GM23338 (cell line): ENCODE measurements around the gene TRABD. TPM values are rescaled to one million over a fixed set of nuclear protein-coding genes. Genes with fewer than 3 reads are reported as not detected.

Experiments used
- ATAC-seq: fragments of 200-7000 bp; cut with Tn5 transposase; 3 replicates; pipeline ENCODE4 v1.9.1; 2020
- DNase-seq: peaks from one replicate; pipeline ENCODE4 v3.0.0-alpha.2; 2015; ENCODE audit warnings: low spot score
- H2AFZ ChIP-seq: fragments of 200-600 bp; sonication (generic); 2 replicates; pipeline ENCODE4 v1.8.0; 2016; ENCODE audit warnings: antibody characterized with exemption, mild to moderate bottlenecking, moderate library complexity
- H3F3A ChIP-seq: fragments of 200-600 bp; sonication (generic); replicated peaks from 2 replicates; pipeline ENCODE4 v1.8.0; 2017; ENCODE audit warnings: antibody characterized with exemption, mixed run types, low read depth
- H3K27ac ChIP-seq: fragments of 200-600 bp; sonication (generic); 2 replicates; pipeline ENCODE4 v1.6.1; 2016; ENCODE audit warnings: low read depth
- H3K27me3 ChIP-seq: fragments of 200-600 bp; sonication (generic); 2 replicates; pipeline ENCODE4 v1.8.0; 2016; ENCODE audit warnings: mild to moderate bottlenecking, mixed run types, moderate library complexity; ENCODE audit not compliant: insufficient read depth
- H3K36me3 ChIP-seq: fragments of 200-600 bp; sonication (generic); 2 replicates; pipeline ENCODE4 v1.8.0; 2016; ENCODE audit warnings: mild to moderate bottlenecking; ENCODE audit not compliant: insufficient read depth
- H3K4me1 ChIP-seq: fragments of 200-600 bp; sonication (generic); 2 replicates; pipeline ENCODE4 v1.8.0; 2016; ENCODE audit warnings: mild to moderate bottlenecking, moderate library complexity; ENCODE audit not compliant: insufficient read depth
- H3K4me2 ChIP-seq: fragments of 200-600 bp; sonication (generic); 2 replicates; pipeline ENCODE4 v1.7.1; 2017; ENCODE audit warnings: mixed run types
- H3K4me3 ChIP-seq: fragments of 200-600 bp; sonication (generic); 2 replicates; pipeline ENCODE4 v1.6.1; 2016; ENCODE audit warnings: mixed run types
- H3K79me2 ChIP-seq: fragments of 200-600 bp; sonication (generic); replicated peaks from 2 replicates; pipeline ENCODE4 v1.8.0; 2017; ENCODE audit warnings: mild to moderate bottlenecking; ENCODE audit not compliant: insufficient read depth
- H3K9me2 ChIP-seq: fragments of 200-600 bp; sonication (generic); 2 replicates; pipeline ENCODE4 v1.8.0; 2017; ENCODE audit not compliant: insufficient read depth
- H4K20me1 ChIP-seq: fragments of 200-600 bp; sonication (generic); replicated peaks from 2 replicates; pipeline ENCODE4 v1.8.0; 2017; ENCODE audit warnings: mild to moderate bottlenecking; ENCODE audit not compliant: insufficient read depth
- H3K27ac Mint-ChIP-seq: 2 replicates; pipeline ENCODE4 v1.8.0; 2020; ENCODE audit warnings: inconsistent platforms, mild to moderate bottlenecking, moderate library complexity, mixed read lengths
- H3K27me3 Mint-ChIP-seq: 3 replicates; pipeline ENCODE4 v1.8.0; 2022; ENCODE audit warnings: low read depth, mild to moderate bottlenecking, moderate library complexity, mixed read lengths, inconsistent platforms; ENCODE audit not compliant: insufficient read depth, poor library complexity
- H3K36me3 Mint-ChIP-seq: 3 replicates; pipeline ENCODE4 v1.8.0; 2021; ENCODE audit warnings: low read depth, mild to moderate bottlenecking, inconsistent platforms, moderate library complexity, mixed read lengths
- H3K4me1 Mint-ChIP-seq: 3 replicates; pipeline ENCODE4 v1.8.0; 2020; ENCODE audit warnings: mild to moderate bottlenecking, inconsistent platforms, mixed read lengths
- H3K4me3 Mint-ChIP-seq: 3 replicates; pipeline ENCODE4 v1.8.0; 2021; ENCODE audit warnings: moderate library complexity, mild to moderate bottlenecking, inconsistent platforms, mixed read lengths
- H3K9me3 Mint-ChIP-seq: 3 replicates; pipeline ENCODE4 v1.8.0; 2020; ENCODE audit warnings: moderate library complexity, mild to moderate bottlenecking, inconsistent platforms, mixed read lengths
- CREB1 ChIP-seq: fragments of 250-450 bp; sonication (Bioruptor Pico); IDR thresholded peaks from 2 replicates; pipeline ENCODE4 v1.5.0; 2020; ENCODE audit warnings: low read depth, mild to moderate bottlenecking, moderate library complexity
- CTCF ChIP-seq, 2 experiments: fragments of 200-600 bp in 1 of 2; sonication (generic) in 1 of 2; conservative IDR thresholded peaks; 2 replicates each; pipeline versions ENCODE4 v1.5.1 to v1.6.1; 2016 to 2017; ENCODE audit warnings: antibody characterized with exemption in 2 of 2, low read depth in 2 of 2, mild to moderate bottlenecking in 2 of 2, moderate library complexity in 1 of 2
- ETS1 ChIP-seq: IDR thresholded peaks from 2 replicates; pipeline ENCODE4 v1.6.1; 2016; ENCODE audit warnings: antibody characterized with exemption
- EZH2 ChIP-seq: fragments of 200-600 bp; sonication (generic); IDR thresholded peaks from one replicate; pipeline ENCODE4 v1.8.0; 2017; ENCODE audit warnings: antibody characterized with exemption, mild to moderate bottlenecking, low read depth; ENCODE audit not compliant: unreplicated experiment
- NANOG ChIP-seq: IDR thresholded peaks from 2 replicates; pipeline ENCODE4 v1.6.1; 2016; ENCODE audit warnings: antibody characterized with exemption, borderline replicate concordance
- REST ChIP-seq: IDR thresholded peaks from one replicate; pipeline ENCODE4 v1.6.1; 2018; ENCODE audit warnings: antibody characterized with exemption; ENCODE audit not compliant: unreplicated experiment
- polyA plus RNA-seq: library from polyadenylated mRNA; unstranded; fragments of >200 nt; fragmentation: Nextera tagmentation; extraction: Ambion mirVana; gene quantifications from 2 replicates; pipeline ENCODE4 v1.2.1, GENCODE V29; 2016
- total RNA-seq: library from RNA; depleted of rRNA; stranded (reverse); fragments of >200 nt; shearing (Covaris generic); gene quantifications from 2 replicates; pipeline ENCODE4 v1.2.3, GENCODE V29; 2014

Gene TRABD
- total and polyA plus RNA-seq, 2 experiments from 2014 or later: 44.1 to 66.1 TPM

- H3K4me1 ChIP-seq: no peaks in the 10 kb centered on the region
- no peak overlapping the region; the same call in 1 of the 2 replicates for H3K27ac Mint-ChIP-seq
Observed at GRCh38 chr22:50228366-50228765, 42.7 kb downstream of the TRABD start.

More at GRCh38 chr22:50228366-50228765, 42.7 kb downstream of the TRABD start:
- peaks cover 15% of the 10 kb centered on the region for H3K36me3 Mint-ChIP-seq
- no peak overlapping the region for H3K27ac ChIP-seq
- H3K4me2 ChIP-seq: no peak overlapping the region
- no peak for DNase-seq
- H3K9me3 Mint-ChIP-seq: no peaks in the 10 kb centered on the region
- H3K4me3 ChIP-seq: no peak overlapping the region
- 0 out of 2 replicates have a peak, but pooled peaks cover 2% of the 10 kb centered on the region for H3K79me2 ChIP-seq
- 0 out of 2 replicates have a peak, but pooled peaks cover 3% of the 10 kb centered on the region for H3F3A ChIP-seq
- H4K20me1 ChIP-seq: peaks cover 9% of the 10 kb centered on the region
- H3K4me3 Mint-ChIP-seq: no peak overlapping the region
- no peaks in the 10 kb centered on the region for H3K36me3 ChIP-seq
- TF ChIP-seq CREB1 (CRISPR knock-in tag) (no peak), EZH2 (no peak), CTCF (conservative IDR thresholded peaks at IDR 0.05; ENCODE audit: low read depth in 2 of 2) (no peak), REST (no peak), ETS1 (no peak), NANOG (no peak)
- no peak overlapping the region for H2AFZ ChIP-seq
- no peaks in the 10 kb centered on the region for H3K4me1 Mint-ChIP-seq
- no peak for ATAC-seq
- no peaks in the 10 kb centered on the region for H3K9me2 ChIP-seq
- H3K27me3 Mint-ChIP-seq: peaks cover 8% of the 10 kb centered on the region
- H3K27me3 ChIP-seq: no peaks in the 10 kb centered on the region
